T-helper 17 cell (primary cell): Measurements from ENCODE around the gene PCNT. TPM values are rescaled to one million over a fixed set of nuclear protein-coding genes. Genes with fewer than 3 reads are reported as not detected.
A peak's percentile ranks its signal among the peaks of the same experiment; 100 is the strongest.

Experiments
- ATAC-seq: fragments of 150-1000 bp; cut with Tn5 transposase; 2 replicates; pipeline ENCODE4 v1.10.0; 2021; ENCODE audit warnings: mild to moderate bottlenecking, moderate library complexity
- DNase-seq, 3 donors: peaks; one replicate each; pipeline versions ENCODE4 v3.0.0 to v3.0.0-alpha.2; 2020 to 2021
- H3K9me3 ChIP-seq: one replicate; pipeline ENCODE4 v1.7.0; 2013; ENCODE audit warnings: low read length, mild to moderate bottlenecking; ENCODE audit not compliant: control insufficient read depth, poor library complexity, severe bottlenecking
- H3K27ac Mint-ChIP-seq: one replicate; pipeline ENCODE4 v1.8.0; 2022; ENCODE audit warnings: mild to moderate bottlenecking, moderate library complexity, mixed read lengths
- H3K27me3 Mint-ChIP-seq: one replicate; pipeline ENCODE4 v1.8.0; 2022; ENCODE audit warnings: mixed read lengths
- H3K36me3 Mint-ChIP-seq: one replicate; pipeline ENCODE4 v1.8.0; 2022; ENCODE audit warnings: low read depth, mixed read lengths
- H3K4me1 Mint-ChIP-seq: one replicate; pipeline ENCODE4 v1.8.0; 2022; ENCODE audit warnings: mild to moderate bottlenecking, mixed read lengths
- H3K4me3 Mint-ChIP-seq: one replicate; pipeline ENCODE4 v1.8.0; 2022; ENCODE audit warnings: mild to moderate bottlenecking, moderate library complexity, mixed read lengths
- total RNA-seq, 4 donors: library from RNA in 2 of 4; stranded (reverse) in 2 of 4; gene quantifications; one replicate each; pipeline ENCODE4 v1.2.3 and lab custom pipeline; 2022 to 2026

Gene PCNT
- total RNA-seq, 2 donors from 2014 or later: 53.5 to 59.5 TPM

DNA sequence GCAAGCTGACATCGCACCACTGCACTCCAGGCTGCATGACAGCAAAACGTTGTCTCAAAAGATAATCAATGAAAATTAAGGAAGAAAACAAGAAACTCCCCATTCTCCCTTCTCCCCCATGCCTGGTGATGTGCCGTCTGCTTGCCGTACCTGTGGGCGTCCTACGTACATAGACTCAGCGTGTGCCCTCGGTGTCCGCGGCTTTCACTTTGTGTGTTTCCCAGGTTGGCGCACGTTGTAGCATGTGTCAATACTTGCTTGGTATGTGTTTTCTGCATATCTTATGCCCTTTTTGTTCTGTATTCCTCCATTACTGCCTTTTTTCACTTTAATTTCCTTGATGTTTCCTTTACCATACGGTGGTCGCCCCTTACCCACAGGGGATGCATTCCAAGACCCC lies 53.8 kb downstream of the PCNT start:
- ATAC-seq (no peak), DNase-seq (no peak)
- no peaks in the 10 kb centered on the region for H3K9me3 ChIP-seq
- peaks cover 10% of the 10 kb centered on the region for H3K36me3 Mint-ChIP-seq
- H3K27me3 Mint-ChIP-seq: no peaks in the 10 kb centered on the region
- H3K4me3 Mint-ChIP-seq: no peak overlapping the region
- peak overlapping the region; percentile 68 for H3K27ac Mint-ChIP-seq
- peaks cover 5% of the 10 kb centered on the region for H3K4me1 Mint-ChIP-seq

DNA sequence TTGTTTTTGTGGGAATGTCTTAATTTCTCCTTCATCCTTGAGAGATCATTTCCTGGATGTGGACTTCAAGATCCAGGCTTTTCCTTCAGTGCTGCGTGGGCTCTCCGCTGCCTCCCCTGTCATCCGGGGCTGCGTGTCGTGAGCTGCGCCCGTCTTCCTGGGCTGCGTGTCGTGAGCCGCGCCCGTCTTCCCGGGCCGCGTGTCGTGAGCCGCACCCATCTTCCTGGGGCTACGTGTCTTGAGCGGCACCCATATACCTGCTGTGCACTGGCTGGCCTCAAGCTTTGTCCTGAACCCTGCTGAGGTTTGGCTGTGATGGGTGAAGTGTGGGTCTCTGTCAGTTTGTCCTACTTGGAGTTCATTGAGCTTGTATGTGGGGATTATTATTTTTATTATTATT lies 55.1 kb downstream of the PCNT start:
- H3K9me3 ChIP-seq: no peaks in the 10 kb centered on the region
- DNase-seq: no peak
- no peak for ATAC-seq
- no peak overlapping the region for H3K27ac Mint-ChIP-seq
- H3K4me1 Mint-ChIP-seq: peaks cover 5% of the 10 kb centered on the region
- peaks cover 10% of the 10 kb centered on the region for H3K36me3 Mint-ChIP-seq
- no peaks in the 10 kb centered on the region for H3K27me3 Mint-ChIP-seq
- H3K4me3 Mint-ChIP-seq: no peak overlapping the region

DNA sequence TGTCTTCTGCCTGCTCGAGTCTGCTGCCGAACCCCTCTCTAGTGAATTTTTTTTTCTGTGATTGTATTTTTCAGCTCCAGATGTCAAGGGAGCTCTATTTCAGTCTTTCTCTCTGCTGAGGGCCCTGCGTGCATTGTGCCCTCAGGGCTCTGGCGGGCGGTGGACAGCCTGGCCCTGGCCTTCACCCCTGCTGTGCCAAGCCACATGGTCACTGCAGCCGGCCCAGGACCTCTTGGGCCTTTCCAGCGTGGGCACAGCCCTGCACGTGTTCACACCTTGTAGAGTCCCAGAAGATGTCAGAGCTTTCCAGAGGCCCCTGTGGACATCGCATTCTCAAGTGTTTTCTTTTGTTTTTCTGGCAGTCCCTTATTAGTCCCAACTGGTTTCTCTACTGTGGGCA lies 55.7 kb downstream of the PCNT start:
- no peaks in the 10 kb centered on the region for H3K27me3 Mint-ChIP-seq
- ATAC-seq (no peak), DNase-seq (no peak)
- no peak overlapping the region for H3K4me3 Mint-ChIP-seq
- no peak overlapping the region for H3K27ac Mint-ChIP-seq
- peaks cover 5% of the 10 kb centered on the region for H3K4me1 Mint-ChIP-seq
- peaks cover 10% of the 10 kb centered on the region for H3K36me3 Mint-ChIP-seq
- H3K9me3 ChIP-seq: no peaks in the 10 kb centered on the region

DNA sequence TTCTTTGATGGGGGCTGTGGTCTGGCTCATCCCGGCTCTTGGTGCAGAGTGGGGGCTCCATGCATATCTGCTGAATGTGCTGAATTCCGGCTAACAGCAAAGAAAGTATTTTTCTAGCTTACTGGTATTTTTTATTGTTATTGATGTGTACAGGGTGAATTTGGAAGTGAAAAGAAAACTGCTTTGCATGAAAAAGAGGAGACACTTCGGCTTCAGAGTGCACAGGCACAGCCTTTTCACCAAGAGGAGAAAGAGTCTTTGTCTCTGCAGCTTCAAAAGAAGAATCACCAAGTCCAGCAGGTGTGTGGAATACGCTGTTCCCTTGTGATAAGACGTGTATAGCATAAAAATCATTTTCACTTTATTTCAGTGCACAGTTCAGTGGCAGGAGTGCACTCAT lies 57.6 kb downstream of the PCNT start:
- Mint-ChIP-seq H3K4me1 (peaks cover 5% of the 10 kb centered on the region), H3K36me3 (peaks cover 10% of the 10 kb centered on the region), H3K4me3 (no peak overlapping the region), H3K27me3 (no peaks in the 10 kb centered on the region), H3K27ac (no peak overlapping the region)
- DNase-seq: no peak
- no peak for ATAC-seq
- H3K9me3 ChIP-seq: no peaks in the 10 kb centered on the region

DNA sequence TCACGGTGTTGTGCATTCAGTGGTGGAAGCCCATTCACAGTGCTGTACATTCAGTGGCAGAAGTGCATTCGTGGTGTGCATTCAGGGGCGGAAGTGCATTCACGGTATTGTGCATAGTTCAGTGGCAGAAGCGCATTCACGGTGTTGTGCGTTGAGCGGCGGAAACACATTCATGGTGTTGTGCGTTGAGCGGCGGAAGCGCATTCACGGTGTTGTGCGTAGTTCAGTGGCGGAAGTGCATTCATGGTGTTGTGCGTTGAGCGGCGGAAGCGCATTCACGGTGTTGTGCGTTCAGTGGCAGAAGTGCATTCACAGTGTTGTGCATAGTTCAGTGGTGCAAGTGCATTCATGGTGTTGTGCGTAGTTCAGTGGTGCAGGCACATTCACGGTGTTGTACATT lies 60.6 kb downstream of the PCNT start:
- DNase-seq: no peak

DNA sequence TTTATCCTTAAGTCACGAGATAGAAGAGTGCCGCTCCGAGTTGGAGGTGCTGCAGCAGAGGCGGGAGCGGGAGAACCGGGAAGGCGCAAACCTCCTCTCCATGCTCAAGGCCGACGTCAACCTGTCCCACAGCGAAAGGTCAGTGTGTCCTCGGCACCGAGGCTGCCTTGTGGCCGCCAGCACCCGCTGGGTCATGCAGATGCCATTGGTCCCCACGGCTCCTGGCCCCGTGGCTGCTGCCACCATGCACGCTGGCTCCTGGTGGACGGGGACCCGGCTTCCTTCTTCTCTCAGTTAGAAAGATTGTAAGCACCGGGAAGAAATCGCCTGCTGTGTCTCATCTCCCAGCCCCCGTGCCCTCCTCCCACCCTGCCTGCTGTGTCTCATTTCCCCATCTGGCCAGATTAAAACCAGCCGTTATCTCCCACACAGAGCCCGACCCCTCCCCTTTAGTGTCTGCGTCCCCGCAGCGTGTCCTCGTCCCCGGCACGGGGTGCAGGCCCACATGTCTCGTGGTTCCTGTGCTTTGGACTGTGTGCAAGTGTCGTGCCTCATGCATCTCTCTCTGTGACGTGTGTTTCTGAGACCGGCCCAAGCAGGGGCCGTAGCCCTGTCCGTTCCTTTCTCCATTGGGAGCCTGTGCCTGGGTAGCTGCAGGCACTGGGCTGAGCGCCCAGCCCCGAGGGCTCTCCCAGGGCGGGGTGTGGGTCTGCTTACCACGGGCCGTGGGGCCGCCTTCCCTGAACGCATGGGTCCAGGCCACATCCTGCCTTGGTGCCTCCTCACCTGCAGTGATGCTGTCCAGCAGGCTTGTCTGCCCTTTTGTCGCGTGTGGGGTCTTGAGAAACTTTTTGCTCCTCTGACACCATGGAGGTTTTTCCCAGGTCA lies 62.1 kb downstream of the PCNT start:
- Mint-ChIP-seq H3K27me3 (no peaks in the 10 kb centered on the region), H3K36me3 (peaks cover 8% of the 10 kb centered on the region), H3K4me3 (no peak overlapping the region), H3K4me1 (no peaks in the 10 kb centered on the region), H3K27ac (no peak overlapping the region)
- DNase-seq: no peak
- H3K9me3 ChIP-seq: no peaks in the 10 kb centered on the region
- no peak for ATAC-seq

More for the DNA sequence above, 60.6 kb downstream of the PCNT start:
- ATAC-seq: no peak
- Mint-ChIP-seq H3K4me3 (no peak overlapping the region), H3K27ac (no peak overlapping the region), H3K36me3 (peaks cover 5% of the 10 kb centered on the region), H3K4me1 (no peaks in the 10 kb centered on the region), H3K27me3 (no peaks in the 10 kb centered on the region)
- no peaks in the 10 kb centered on the region for H3K9me3 ChIP-seq

DNA sequence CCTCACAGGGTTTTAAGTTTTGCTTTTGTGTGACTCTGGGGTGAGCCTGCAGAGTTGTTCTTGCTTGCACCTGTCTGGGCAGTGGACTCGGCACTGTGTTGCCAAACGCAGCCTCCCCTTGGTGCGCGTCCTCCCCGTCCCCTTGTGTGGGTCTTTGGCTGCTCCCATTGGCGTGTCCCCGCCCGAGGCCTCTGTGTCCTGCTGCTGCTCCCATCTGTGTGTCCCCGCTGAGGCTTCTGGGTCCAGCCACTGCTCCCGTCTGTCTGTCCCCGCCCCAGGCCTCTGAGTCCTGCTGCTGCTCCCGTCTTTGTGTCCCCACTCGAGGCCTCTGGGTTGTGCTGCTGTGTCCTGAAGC lies 62.8 kb downstream of the PCNT start:
- DNase-seq: no peak
- Mint-ChIP-seq H3K27me3 (no peaks in the 10 kb centered on the region), H3K27ac (no peak overlapping the region), H3K36me3 (peaks cover 7% of the 10 kb centered on the region), H3K4me1 (no peaks in the 10 kb centered on the region), H3K4me3 (no peak overlapping the region)
- H3K9me3 ChIP-seq: no peaks in the 10 kb centered on the region
- ATAC-seq: no peak

DNA sequence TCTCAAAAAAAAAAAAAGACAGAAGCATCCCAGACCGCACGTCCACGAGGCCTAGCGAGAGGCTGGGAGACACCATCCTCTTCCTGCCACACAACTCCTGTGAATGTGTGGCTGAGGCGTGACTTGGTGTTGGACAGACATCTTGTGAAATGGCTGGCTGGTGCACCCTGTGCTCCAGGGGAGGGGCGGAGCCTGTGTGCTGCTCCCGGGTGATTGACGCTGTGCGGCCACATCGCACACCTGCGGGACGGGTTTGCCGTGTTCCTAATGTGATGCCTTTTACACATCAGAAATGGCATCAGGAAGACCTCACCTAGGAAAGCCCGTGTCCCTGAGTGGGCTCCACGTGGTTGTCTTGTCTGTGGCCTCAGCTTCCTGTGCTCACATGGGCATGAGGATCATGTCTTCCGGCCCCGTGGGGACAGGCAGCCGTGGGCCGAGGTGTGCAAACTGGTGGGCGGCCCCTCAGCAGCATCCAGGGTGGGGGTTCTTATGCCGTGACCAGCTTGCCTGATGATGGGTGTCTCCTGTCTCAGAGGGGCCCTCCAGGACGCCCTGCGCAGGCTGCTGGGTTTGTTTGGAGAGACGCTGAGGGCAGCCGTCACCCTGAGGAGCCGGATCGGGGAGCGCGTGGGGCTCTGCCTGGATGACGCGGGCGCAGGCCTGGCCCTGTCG lies 64.4 kb downstream of the PCNT start:
- Mint-ChIP-seq H3K4me1 (no peaks in the 10 kb centered on the region), H3K4me3 (no peak overlapping the region), H3K27ac (no peak overlapping the region), H3K36me3 (peaks cover 7% of the 10 kb centered on the region), H3K27me3 (no peaks in the 10 kb centered on the region)
- H3K9me3 ChIP-seq: no peaks in the 10 kb centered on the region
- ATAC-seq (no peak), DNase-seq (no peak)

DNA sequence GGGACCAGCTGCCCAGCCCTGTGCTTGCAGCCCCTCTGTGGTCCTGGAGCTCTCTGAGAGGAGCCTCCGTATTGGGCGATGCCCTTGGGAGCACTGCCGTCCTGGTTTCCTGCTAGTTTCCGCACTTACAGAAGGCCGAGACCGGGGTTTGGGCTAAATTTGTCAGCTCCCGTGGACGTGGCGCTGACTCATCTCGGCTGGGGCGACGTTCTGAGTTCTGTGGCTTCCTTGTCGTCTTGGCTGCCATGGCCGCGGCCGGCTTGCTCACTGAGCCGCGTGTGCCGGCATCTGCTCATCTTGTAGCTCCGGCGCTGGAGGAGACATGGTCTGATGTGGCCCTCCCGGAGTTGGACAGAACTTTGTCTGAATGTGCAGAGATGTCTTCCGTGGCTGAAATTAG lies 64.9 kb downstream of the PCNT start:
- DNase-seq: no peak
- Mint-ChIP-seq H3K36me3 (peaks cover 7% of the 10 kb centered on the region), H3K4me1 (peaks cover 1% of the 10 kb centered on the region)

DNA sequence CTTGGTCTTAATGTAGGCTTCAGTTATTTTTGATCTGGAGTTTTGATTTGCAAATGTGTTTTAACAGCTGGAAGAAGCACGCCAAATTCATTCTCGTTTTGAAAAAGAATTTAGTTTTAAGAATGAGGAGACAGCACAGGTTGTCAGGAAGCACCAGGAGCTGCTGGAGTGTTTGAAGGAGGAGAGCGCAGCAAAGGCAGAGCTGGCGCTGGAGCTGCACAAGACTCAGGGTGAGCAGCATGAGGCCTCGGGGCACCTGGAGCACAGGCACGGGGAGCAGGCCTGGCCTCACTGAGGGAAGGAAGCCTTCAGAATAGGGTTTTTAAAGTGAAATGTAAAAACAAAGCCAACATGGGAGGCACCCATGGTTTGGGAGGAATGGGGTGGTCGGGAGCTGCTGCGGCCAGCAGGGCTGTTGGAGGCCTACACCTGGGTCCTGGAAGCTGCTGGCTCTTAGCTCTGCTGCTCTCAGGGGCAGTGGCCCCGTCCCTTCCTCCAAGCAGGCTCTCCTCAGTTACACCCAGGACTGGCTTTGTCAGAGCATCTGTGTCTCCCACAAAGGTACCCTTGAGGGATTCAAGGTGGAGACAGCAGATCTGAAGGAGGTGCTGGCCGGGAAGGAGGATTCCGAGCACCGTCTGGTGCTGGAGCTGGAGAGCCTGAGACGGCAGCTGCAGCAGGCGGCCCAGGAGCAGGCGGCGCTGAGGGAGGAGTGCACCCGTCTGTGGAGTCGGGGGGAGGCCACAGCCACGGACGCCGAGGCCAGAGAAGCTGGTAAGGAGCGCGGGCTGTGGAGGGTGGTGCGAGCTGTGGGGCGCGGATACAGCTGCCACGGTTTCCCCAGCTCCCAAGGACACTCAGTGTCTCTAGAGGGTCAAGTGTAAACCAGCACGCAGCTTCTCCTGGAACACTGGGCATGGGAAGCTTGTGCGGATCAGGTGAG lies 66.9 kb downstream of the PCNT start:
- ATAC-seq: no peak
- Mint-ChIP-seq H3K4me1 (peaks cover 5% of the 10 kb centered on the region), H3K36me3 (peaks cover 9% of the 10 kb centered on the region), H3K27ac (peak overlapping the region; percentile 37), H3K27me3 (no peaks in the 10 kb centered on the region), H3K4me3 (no peak overlapping the region)
- no peaks in the 10 kb centered on the region for H3K9me3 ChIP-seq
- no peak for DNase-seq

More for the DNA sequence above, 64.9 kb downstream of the PCNT start:
- Mint-ChIP-seq H3K27ac (no peak overlapping the region), H3K4me3 (no peak overlapping the region), H3K27me3 (no peaks in the 10 kb centered on the region)
- ATAC-seq: no peak
- H3K9me3 ChIP-seq: no peaks in the 10 kb centered on the region

DNA sequence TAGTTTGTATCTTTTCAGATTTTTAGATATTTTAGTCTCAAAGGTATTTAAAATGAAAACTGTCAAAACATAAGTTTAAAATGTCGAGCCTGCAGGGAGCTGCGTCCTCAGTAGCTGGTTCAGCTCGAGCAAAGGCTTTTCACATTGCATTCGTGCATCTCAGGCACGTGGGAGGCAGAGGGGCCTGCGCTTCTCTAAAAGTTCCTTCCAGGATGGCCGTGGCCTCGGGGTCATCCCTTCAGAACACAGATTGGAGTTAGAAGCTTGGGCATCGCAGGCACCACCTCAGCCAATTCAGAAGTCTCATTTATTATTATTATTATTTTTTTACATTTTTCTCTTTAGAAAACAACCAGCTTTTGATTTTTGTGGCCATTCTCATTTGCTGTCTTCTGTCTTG lies 67.8 kb downstream of the PCNT start:
- DNase-seq (no peak), ATAC-seq (no peak)
- Mint-ChIP-seq H3K27ac (no peak overlapping the region), H3K4me3 (no peak overlapping the region), H3K4me1 (peaks cover 5% of the 10 kb centered on the region), H3K36me3 (peaks cover 9% of the 10 kb centered on the region), H3K27me3 (no peaks in the 10 kb centered on the region)
- H3K9me3 ChIP-seq: no peaks in the 10 kb centered on the region

DNA sequence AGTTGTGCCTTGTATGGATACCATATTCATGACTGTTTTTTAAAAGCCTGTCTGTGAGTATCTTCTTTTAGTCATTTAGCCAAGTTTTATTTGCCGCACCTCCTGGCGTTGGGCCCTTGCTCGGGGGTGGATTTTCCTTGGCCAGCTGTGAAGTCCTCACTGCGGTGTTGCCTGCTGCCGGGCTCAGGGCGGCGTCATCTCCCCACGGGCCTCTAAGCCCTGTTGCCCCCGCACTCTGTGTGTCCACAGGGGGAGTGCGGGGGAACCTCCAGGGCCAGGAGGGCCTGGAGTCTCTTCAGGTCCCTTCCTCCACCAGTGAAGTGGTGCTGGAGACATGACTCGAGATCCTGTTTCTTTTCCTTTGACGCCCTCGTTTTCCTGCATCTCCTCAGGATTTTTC lies 69.0 kb downstream of the PCNT start:
- Mint-ChIP-seq H3K36me3 (peaks cover 9% of the 10 kb centered on the region), H3K27ac (peak overlapping the region; percentile 73), H3K27me3 (no peaks in the 10 kb centered on the region), H3K4me3 (no peak overlapping the region), H3K4me1 (peaks cover 5% of the 10 kb centered on the region)
- DNase-seq (no peak), ATAC-seq (no peak)
- H3K9me3 ChIP-seq: no peaks in the 10 kb centered on the region

DNA sequence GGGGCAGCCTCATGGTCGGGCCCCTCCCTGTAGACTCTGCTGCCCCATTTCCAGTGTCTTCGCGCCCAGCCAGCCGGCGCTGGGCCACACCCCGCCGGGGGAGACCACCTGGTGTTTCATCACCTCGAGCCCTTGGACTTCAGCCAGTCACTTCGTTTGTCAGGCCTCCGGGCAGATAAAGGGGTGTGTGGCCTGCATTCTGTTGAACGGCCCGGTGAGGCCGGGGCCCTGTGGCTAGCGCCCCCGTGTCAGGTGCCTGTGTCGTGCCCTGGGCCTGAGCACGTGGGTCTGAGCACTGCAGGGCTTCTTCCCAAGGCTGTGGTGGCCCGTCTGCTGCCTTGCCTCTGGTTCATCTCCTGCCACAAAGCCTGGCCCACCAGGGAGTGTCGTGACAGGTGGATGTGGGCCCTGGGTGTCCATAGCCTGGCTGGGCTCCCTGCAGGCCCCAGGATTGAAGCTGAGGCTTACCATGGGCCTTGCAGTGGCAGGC lies 69.5 kb downstream of the PCNT start:
- no peak overlapping the region for H3K4me3 Mint-ChIP-seq
- H3K36me3 Mint-ChIP-seq: peaks cover 12% of the 10 kb centered on the region

More for the DNA sequence above, 69.5 kb downstream of the PCNT start:
- Mint-ChIP-seq H3K27ac (peak overlapping the region; percentile 43), H3K27me3 (no peaks in the 10 kb centered on the region), H3K4me1 (peaks cover 5% of the 10 kb centered on the region)
- no peaks in the 10 kb centered on the region for H3K9me3 ChIP-seq
- DNase-seq (no peak), ATAC-seq (no peak)
